Measurements from ENCODE around the gene RGS6.

DNA sequence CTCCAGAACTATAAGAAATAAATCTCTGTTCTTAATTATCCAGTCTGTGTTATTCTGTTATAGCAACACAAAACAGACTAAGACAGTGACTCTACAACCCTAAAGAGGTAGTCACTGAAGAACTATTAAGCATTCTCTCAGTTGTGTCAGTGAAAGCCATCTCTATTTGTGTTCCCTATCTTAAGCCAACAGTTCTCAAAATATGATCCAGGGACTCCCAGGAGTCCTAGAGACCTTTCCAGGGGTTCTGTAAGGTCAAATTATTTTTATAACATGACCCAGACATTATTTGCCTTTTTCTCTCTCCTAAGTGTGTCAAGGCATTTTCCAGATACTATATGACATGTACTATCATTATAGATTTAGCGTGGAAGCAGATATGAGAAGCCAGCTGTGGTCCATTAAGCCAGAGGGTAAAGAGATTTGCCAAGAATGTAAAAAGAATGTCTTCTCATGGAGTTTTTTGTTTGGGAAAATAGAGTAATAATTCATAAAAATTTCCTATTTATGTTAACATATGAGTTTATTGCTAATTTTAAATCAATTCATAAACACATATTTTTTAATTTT lies 315.8 kb downstream of the RGS6 start:
- no peak for TF ChIP-seq POLR2A (IDR thresholded peaks at IDR 0.05)
- TF ChIP-seq, protein P1, sequence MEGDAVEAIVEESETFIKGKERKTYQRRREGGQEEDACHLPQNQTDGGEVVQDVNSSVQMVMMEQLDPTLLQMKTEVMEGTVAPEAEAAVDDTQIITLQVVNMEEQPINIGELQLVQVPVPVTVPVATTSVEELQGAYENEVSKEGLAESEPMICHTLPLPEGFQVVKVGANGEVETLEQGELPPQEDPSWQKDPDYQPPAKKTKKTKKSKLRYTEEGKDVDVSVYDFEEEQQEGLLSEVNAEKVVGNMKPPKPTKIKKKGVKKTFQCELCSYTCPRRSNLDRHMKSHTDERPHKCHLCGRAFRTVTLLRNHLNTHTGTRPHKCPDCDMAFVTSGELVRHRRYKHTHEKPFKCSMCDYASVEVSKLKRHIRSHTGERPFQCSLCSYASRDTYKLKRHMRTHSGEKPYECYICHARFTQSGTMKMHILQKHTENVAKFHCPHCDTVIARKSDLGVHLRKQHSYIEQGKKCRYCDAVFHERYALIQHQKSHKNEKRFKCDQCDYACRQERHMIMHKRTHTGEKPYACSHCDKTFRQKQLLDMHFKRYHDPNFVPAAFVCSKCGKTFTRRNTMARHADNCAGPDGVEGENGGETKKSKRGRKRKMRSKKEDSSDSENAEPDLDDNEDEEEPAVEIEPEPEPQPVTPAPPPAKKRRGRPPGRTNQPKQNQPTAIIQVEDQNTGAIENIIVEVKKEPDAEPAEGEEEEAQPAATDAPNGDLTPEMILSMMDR (IDR thresholded peaks at IDR 0.05) = no peak

All from thyroid gland (tissue), 4 donors.